Smooth muscle cell of the brain vasculature (primary cell): ENCODE data around the gene EME1.
"Not testable (repeated sequence)": the region's sequence is repeated elsewhere in the genome, so short reads cannot be mapped to it uniquely, and the experiment has no call there.

Experiments
- DNase-seq: peaks from one replicate; pipeline ENCODE4 v3.0.0-alpha.2; 2012; ENCODE audit warnings: low read depth, low spot score

The EME1 gene

GRCh38 chr17:50425682-50426471 lies 52.8 kb downstream of the EME1 start, which contains the start of gene ACSF2:
TSS of gene ACSF2 (plus strand) at chr17:50426218. CDS start at chr17:50426262, 44 bp downstream.
- DNase-seq = no peak

- no peak for DNase-seq
Measured at GRCh38 chr17:50426472-50426782, 53.4 kb downstream of the EME1 start.

DNA sequence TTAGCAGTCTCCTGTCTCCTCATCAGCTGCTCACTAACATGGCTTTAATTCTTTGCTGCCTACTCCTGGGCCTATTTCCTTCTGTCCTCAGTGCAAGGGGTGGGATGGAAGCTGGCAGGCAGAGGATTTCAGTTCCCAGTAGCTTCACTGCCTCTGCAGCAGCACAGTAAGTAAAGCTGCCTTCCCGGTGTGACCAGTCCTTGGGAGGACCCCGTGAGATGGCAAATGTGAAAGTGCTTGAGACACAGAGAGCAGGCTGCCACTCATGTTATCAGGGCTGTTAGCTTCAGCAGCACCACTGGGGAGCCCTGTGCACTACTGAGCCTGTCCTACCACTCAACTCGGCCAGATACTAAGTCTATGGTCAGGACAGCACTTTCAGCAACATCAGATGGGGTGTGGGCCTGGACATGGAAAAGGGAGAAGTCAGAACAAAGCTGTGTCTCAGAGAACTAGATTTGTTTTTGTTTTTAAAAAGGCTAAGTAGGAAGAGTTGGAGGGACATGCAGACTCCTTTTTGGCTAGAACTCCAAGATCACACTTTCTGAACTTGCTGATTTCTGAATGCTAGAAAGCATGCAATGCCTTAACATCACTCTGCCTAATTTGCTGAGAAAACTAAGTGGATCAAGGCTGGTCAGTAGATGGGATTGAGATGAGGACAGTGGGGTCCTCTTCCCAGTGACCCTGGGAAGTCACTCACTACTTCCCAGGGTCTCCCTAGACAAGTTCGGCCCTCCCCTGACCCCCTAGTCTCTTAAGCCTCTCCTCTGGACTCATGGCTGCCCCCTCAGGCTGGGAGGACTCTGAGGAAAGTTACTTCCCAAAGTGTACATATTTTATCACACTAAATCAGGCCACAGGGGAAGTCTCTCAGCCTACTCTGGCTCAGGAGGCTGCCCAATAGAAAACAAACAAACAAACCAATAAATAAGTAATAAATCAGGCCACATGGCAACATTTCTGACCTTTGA lies 54.1 kb downstream of the EME1 start:
- no peak for DNase-seq

- DNase-seq = not testable (repeated sequence)
Measured at GRCh38 chr17:50428126-50428525, 55.1 kb downstream of the EME1 start.

- DNase-seq = no peak
Measured at GRCh38 chr17:50428831-50429424, 55.9 kb downstream of the EME1 start.

DNA sequence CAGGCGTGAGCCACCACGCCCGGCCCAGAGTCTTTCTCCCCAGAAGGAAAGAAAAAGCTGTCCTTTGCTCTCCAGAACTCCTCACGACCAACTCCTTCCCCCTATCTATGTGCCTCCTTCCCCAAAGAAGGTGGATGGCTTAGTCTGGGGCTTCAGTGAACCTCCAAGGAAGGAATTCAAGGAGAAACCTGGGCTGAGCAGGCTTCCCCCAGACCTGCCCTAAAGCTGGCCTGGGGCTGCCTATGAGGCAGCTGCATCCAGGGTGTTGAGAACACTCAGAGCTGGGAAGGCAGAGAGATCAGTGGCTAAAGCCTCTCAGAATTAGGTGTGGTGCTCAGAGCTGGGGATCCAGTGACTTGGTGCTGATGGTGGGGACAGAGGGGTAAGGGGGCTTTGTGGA lies 56.8 kb downstream of the EME1 start:
- no peak for DNase-seq
